Measurements from ENCODE around the gene GSTA4. TPM values are rescaled to one million over a fixed set of nuclear protein-coding genes. Genes with fewer than 3 reads are reported as not detected.
"Not testable (repeated sequence)": the region's sequence is repeated elsewhere in the genome, so short reads cannot be mapped to it uniquely, and the experiment has no call there.

The GSTA4 gene
- total and polyA plus RNA-seq, 7 donors: 4.8 to 20.1 (median 12.8) TPM

- H3K27ac ChIP-seq: no peak overlapping the region
- H3K36me3 ChIP-seq (ENCODE audit: insufficient read depth in 1 of 2, low read depth in 1 of 2): no peaks in the 10 kb centered on the region
- H3K4me3 ChIP-seq: no peak overlapping the region
- no peaks in the 10 kb centered on the region for H3K9me3 ChIP-seq
- no peaks in the 10 kb centered on the region for H3K27me3 ChIP-seq (ENCODE audit: insufficient read depth in 3 of 3, low read length in 2 of 3)
- DNase-seq (no peak), ATAC-seq (no peak)
- TF ChIP-seq CTCF (IDR thresholded peaks at IDR 0.05): no peak
- WGBS, 3 donors: 81 to 93% (median 84%) methylated on average over 2 of the region's 2 CpGs
- intact Hi-C loops (cut with DNase I): no loop called here
- no peaks in the 10 kb centered on the region for H3K4me1 ChIP-seq
These were observed 25.7 kb downstream of the GSTA4 start for GRCh38 chr6:52969359-52969758.

- 77 to 81% (median 77%) methylated on average over 3 of the region's 3 CpGs for WGBS, 3 donors
- Histone ChIP-seq H3K4me3 (no peak overlapping the region), H3K27me3 (ENCODE audit: insufficient read depth in 3 of 3, low read length in 2 of 3) (no peaks in the 10 kb centered on the region), H3K36me3 (ENCODE audit: insufficient read depth in 1 of 2, low read depth in 1 of 2) (no peaks in the 10 kb centered on the region), H3K27ac (no peak overlapping the region), H3K4me1 (no peaks in the 10 kb centered on the region), H3K9me3 (no peaks in the 10 kb centered on the region)
- no peak for DNase-seq
- TF ChIP-seq CTCF (IDR thresholded peaks at IDR 0.05): no peak
- intact Hi-C loops (cut with DNase I): no loop called here
- ATAC-seq: no peak
These were observed 29.0 kb downstream of the GSTA4 start for GRCh38 chr6:52966101-52966500.

- Histone ChIP-seq H3K36me3 (ENCODE audit: insufficient read depth in 1 of 2, low read depth in 1 of 2) (no peaks in the 10 kb centered on the region), H3K27me3 (ENCODE audit: insufficient read depth in 3 of 3, low read length in 2 of 3) (no peaks in the 10 kb centered on the region), H3K4me3 (no peak overlapping the region), H3K4me1 (no peaks in the 10 kb centered on the region), H3K9me3 (no peaks in the 10 kb centered on the region), H3K27ac (no peak overlapping the region)
- intact Hi-C loops (cut with DNase I): no loop called here
- WGBS, 3 donors: 73 to 78% (median 78%) methylated on average over 4 of the region's 4 CpGs
- DNase-seq (no peak), ATAC-seq (no peak)
- TF ChIP-seq CTCF (IDR thresholded peaks at IDR 0.05): no peak
These were observed 29.7 kb downstream of the GSTA4 start for GRCh38 chr6:52965380-52965779.

GRCh38 chr6:52964318-52964717 is 30.8 kb downstream of the GSTA4 start:
- Histone ChIP-seq H3K36me3 (ENCODE audit: insufficient read depth in 1 of 2, low read depth in 1 of 2) (no peaks in the 10 kb centered on the region), H3K27ac (no peak overlapping the region), H3K4me3 (no peak overlapping the region), H3K4me1 (no peaks in the 10 kb centered on the region), H3K27me3 (ENCODE audit: insufficient read depth in 3 of 3, low read length in 2 of 3) (no peaks in the 10 kb centered on the region), H3K9me3 (no peaks in the 10 kb centered on the region)
- intact Hi-C loops (cut with DNase I): no loop called here
- WGBS, 3 donors: 68 to 76% (median 70%) methylated on average over 1 of the region's 1 CpG
- no peak for ATAC-seq
- no peak for DNase-seq
- TF ChIP-seq CTCF (IDR thresholded peaks at IDR 0.05): no peak

GRCh38 chr6:52962701-52963100 is 32.4 kb downstream of the GSTA4 start:
- no peak for ATAC-seq
- intact Hi-C loops (cut with DNase I): no loop called here
- Histone ChIP-seq H3K9me3 (no peaks in the 10 kb centered on the region), H3K36me3 (ENCODE audit: insufficient read depth in 1 of 2, low read depth in 1 of 2) (no peaks in the 10 kb centered on the region), H3K4me3 (no peak overlapping the region), H3K27ac (no peak overlapping the region), H3K4me1 (no peaks in the 10 kb centered on the region), H3K27me3 (ENCODE audit: insufficient read depth in 3 of 3, low read length in 2 of 3) (no peaks in the 10 kb centered on the region)
- WGBS, 3 donors: 72 to 85% (median 76%) methylated on average over 3 to 6 of the region's 6 CpGs
- TF ChIP-seq CTCF (IDR thresholded peaks at IDR 0.05): no peak
- DNase-seq: no peak

- ATAC-seq; DNase-seq; H3K4me1 ChIP-seq; H3K27me3 ChIP-seq (ENCODE audit: insufficient read depth in 3 of 3, low read length in 2 of 3); intact Hi-C loops (cut with DNase I); H3K9me3 ChIP-seq; H3K36me3 ChIP-seq (ENCODE audit: insufficient read depth in 1 of 2, low read depth in 1 of 2); H3K4me3 ChIP-seq; H3K27ac ChIP-seq: not testable (repeated sequence)
- 64 to 79% (median 70%) methylated on average over 10 of the region's 10 CpGs for WGBS, 3 donors
These were observed 34.1 kb downstream of the GSTA4 start for GRCh38 chr6:52961022-52961421.

GRCh38 chr6:52960211-52960610 is 34.9 kb downstream of the GSTA4 start:
- H3K36me3 ChIP-seq (ENCODE audit: insufficient read depth in 1 of 2, low read depth in 1 of 2); intact Hi-C loops (cut with DNase I); H3K27ac ChIP-seq; H3K9me3 ChIP-seq; DNase-seq; H3K27me3 ChIP-seq (ENCODE audit: insufficient read depth in 3 of 3, low read length in 2 of 3); H3K4me1 ChIP-seq; H3K4me3 ChIP-seq; ATAC-seq: not testable (repeated sequence)
- 85 to 88% (median 87%) methylated on average over 8 of the region's 8 CpGs for WGBS, 3 donors

Data from psoas muscle (tissue), 8 donors.